ENCODE measurements around the gene DGKZ.

DNA sequence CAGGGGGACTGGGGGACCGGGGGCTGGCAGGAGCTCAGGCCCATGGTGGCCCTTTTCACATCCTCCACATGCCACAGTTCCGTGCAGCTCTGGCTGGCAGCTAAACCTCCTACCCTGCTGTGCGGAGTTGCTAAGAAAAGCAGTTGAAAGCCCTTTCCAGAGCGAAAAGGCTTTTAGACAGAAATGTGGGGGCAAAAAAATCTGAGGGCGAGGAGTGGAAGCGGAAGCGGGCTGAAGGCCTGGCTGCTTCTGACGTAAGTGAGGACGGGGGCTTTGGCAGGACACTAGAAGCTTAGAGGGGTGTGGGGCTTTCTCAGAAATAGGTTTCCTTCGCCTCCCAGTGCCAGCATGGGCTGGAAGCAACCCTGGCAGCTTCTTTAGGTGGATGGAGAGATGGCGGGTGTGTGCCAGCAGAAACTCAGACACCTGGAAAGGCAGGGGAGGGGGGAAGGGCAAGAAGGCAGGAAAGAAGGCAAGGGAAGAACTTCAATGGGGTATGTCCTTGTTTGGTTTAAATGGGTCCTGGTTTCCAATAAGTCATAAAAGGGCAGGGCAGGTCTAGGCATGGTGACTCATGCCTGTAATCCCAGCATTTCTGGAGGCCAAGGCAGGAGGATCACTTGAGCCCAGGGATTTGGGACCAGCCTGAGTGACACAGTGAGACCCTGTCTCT, 11.2 kb upstream of the DGKZ start:
- TF ChIP-seq, protein P1, sequence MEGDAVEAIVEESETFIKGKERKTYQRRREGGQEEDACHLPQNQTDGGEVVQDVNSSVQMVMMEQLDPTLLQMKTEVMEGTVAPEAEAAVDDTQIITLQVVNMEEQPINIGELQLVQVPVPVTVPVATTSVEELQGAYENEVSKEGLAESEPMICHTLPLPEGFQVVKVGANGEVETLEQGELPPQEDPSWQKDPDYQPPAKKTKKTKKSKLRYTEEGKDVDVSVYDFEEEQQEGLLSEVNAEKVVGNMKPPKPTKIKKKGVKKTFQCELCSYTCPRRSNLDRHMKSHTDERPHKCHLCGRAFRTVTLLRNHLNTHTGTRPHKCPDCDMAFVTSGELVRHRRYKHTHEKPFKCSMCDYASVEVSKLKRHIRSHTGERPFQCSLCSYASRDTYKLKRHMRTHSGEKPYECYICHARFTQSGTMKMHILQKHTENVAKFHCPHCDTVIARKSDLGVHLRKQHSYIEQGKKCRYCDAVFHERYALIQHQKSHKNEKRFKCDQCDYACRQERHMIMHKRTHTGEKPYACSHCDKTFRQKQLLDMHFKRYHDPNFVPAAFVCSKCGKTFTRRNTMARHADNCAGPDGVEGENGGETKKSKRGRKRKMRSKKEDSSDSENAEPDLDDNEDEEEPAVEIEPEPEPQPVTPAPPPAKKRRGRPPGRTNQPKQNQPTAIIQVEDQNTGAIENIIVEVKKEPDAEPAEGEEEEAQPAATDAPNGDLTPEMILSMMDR (IDR thresholded peaks at IDR 0.05; ENCODE audit: low read length), result no peak
- no peak for TF ChIP-seq EZH2 (IDR thresholded peaks at IDR 0.05; ENCODE audit: borderline replicate concordance, low read length)
